ENCODE results near the gene ZEB2. TPM values are rescaled to one million over a fixed set of nuclear protein-coding genes. Genes with fewer than 3 reads are reported as not detected.
A peak's percentile ranks its signal among the peaks of the same experiment; 100 is the strongest.

ZEB2 gene
- total RNA-seq, 4 donors from 2014 or later = 148 to 290 (median 218) TPM

DNA sequence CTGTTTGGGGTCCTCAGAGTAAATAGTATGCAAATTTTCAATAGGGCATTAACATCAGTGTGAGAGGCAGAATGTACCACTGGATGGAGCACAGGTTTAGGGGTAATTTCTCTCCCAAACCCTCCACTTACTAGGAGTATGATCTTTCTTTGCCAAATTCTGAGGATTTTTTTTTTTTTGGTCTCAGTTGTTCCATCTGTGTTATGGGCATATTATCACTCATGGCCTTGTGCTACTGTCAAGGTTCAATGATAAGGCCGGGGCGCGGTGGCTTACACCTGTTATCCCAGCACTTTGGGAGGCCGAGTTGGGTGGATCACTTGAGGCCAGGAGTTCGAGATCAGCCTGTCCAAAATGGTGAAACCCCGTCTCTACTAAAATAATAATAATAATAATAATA, 30.2 kb upstream of the ZEB2 start:
- Histone ChIP-seq H3K4me1 (peaks cover 0 to 20% (median 7%) of the 10 kb centered on the region in 4 donors), H3K27ac (no peak overlapping the region), H3K4me3 (no peak overlapping the region), H3K36me3 (no peaks in the 10 kb centered on the region), H3K9me3 (no peaks in the 10 kb centered on the region), H3K27me3 (no peaks in the 10 kb centered on the region)
- WGBS, 2 donors = 97% methylated on average over 6 of the region's 6 CpGs
- TF ChIP-seq EP300 (IDR thresholded peaks at IDR 0.05) (no peak), POLR2A (IDR thresholded peaks at IDR 0.05) (no peak)
- TF ChIP-seq, protein P1, sequence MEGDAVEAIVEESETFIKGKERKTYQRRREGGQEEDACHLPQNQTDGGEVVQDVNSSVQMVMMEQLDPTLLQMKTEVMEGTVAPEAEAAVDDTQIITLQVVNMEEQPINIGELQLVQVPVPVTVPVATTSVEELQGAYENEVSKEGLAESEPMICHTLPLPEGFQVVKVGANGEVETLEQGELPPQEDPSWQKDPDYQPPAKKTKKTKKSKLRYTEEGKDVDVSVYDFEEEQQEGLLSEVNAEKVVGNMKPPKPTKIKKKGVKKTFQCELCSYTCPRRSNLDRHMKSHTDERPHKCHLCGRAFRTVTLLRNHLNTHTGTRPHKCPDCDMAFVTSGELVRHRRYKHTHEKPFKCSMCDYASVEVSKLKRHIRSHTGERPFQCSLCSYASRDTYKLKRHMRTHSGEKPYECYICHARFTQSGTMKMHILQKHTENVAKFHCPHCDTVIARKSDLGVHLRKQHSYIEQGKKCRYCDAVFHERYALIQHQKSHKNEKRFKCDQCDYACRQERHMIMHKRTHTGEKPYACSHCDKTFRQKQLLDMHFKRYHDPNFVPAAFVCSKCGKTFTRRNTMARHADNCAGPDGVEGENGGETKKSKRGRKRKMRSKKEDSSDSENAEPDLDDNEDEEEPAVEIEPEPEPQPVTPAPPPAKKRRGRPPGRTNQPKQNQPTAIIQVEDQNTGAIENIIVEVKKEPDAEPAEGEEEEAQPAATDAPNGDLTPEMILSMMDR (IDR thresholded peaks at IDR 0.05) = no peak
- DNase-seq (ENCODE audit: low spot score in 2 of 2) = no peak

GRCh38 chr2:144548532-144549191, 28.7 kb upstream of the ZEB2 start:
- H3K36me3 ChIP-seq = no peaks in the 10 kb centered on the region
- H3K27ac ChIP-seq = no peak overlapping the region
- TF ChIP-seq EP300 (IDR thresholded peaks at IDR 0.05) (no peak), POLR2A (IDR thresholded peaks at IDR 0.05) (no peak)
- TF ChIP-seq, protein P1 (IDR thresholded peaks at IDR 0.05) = no peak
- H3K4me3 ChIP-seq = no peak overlapping the region
- no peaks in the 10 kb centered on the region for H3K9me3 ChIP-seq
- no peaks in the 10 kb centered on the region for H3K27me3 ChIP-seq
- peaks cover 0 to 15% (median 4%) of the 10 kb centered on the region in 4 donors for H3K4me1 ChIP-seq
- DNase-seq (ENCODE audit: low spot score in 2 of 2) = no peak

DNA sequence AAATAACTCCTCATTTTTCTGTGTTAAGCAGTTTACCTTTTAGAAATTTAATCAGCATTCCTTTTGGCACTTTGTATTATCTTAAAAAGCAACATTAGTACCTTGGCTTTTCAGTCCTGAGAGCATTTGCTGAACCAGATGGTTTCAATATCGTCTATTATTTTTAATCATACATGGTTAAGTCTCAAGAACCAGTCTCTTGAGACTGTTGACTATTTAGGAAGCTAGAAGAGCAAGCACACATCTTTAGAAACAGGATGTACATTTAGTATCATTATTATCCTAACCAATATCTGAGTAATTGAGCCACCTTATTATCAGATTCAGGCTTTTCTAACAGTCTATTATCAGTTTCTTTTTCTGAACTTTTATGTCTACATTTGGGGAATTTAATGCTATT, 28.2 kb upstream of the ZEB2 start:
- no peak for DNase-seq (ENCODE audit: low spot score in 2 of 2)
- Histone ChIP-seq H3K4me1 (peaks cover 0 to 15% (median 2%) of the 10 kb centered on the region in 4 donors), H3K36me3 (no peaks in the 10 kb centered on the region), H3K4me3 (peak overlapping the region in 1 of 4 donors; percentile 16), H3K27me3 (no peaks in the 10 kb centered on the region), H3K27ac (peak overlapping the region in 3 of 4 donors; percentile 11 to 74 (median 73)), H3K9me3 (peaks cover 0 to 2% (median 0%) of the 10 kb centered on the region in 4 donors)
- TF ChIP-seq, protein P1 (IDR thresholded peaks at IDR 0.05) = no peak
- TF ChIP-seq POLR2A (IDR thresholded peaks at IDR 0.05) (no peak), EP300 (IDR thresholded peaks at IDR 0.05) (no peak)
- WGBS, 2 donors = 31 to 42% methylated on average over 1 of the region's 1 CpG

- H3K4me3 ChIP-seq = peak overlapping the region in 2 of 4 donors; percentile 16 to 26
- H3K9me3 ChIP-seq = peaks cover 0 to 7% (median 0%) of the 10 kb centered on the region in 4 donors
- WGBS, 2 donors = 45 to 46% methylated on average over 6 of the region's 6 CpGs
- H3K36me3 ChIP-seq = no peaks in the 10 kb centered on the region
- peaks cover 0 to 15% (median 2%) of the 10 kb centered on the region in 4 donors for H3K4me1 ChIP-seq
- peak overlapping the region; percentile 11 to 74 (median 49) for H3K27ac ChIP-seq
- TF ChIP-seq POLR2A (IDR thresholded peaks at IDR 0.05) (no peak), EP300 (IDR thresholded peaks at IDR 0.05) (peak in 1 of 2 donors; percentile 9)
- DNase-seq (ENCODE audit: low spot score in 2 of 2) = no peak
- no peaks in the 10 kb centered on the region for H3K27me3 ChIP-seq
Measured at GRCh38 chr2:144547494-144547893, 27.6 kb upstream of the ZEB2 start.

GRCh38 chr2:144546933-144547332, 27.0 kb upstream of the ZEB2 start:
- Histone ChIP-seq H3K27ac (peak overlapping the region; percentile 11 to 74 (median 49)), H3K27me3 (no peaks in the 10 kb centered on the region), H3K9me3 (peaks cover 0 to 7% (median 0%) of the 10 kb centered on the region in 4 donors), H3K36me3 (no peaks in the 10 kb centered on the region), H3K4me1 (peaks cover 0 to 15% (median 2%) of the 10 kb centered on the region in 4 donors), H3K4me3 (peak overlapping the region in 2 of 4 donors; percentile 16 to 26)
- TF ChIP-seq EP300 (IDR thresholded peaks at IDR 0.05) (no peak), POLR2A (IDR thresholded peaks at IDR 0.05) (no peak)
- TF ChIP-seq, protein P1 (IDR thresholded peaks at IDR 0.05) = no peak
- WGBS, 2 donors = 44 to 48% methylated on average over 6 of the region's 6 CpGs
- DNase-seq (ENCODE audit: low spot score in 2 of 2) = no peak
